Ramos (cell line): ENCODE measurements around the gene RNLS.

Source experiments
- in situ Hi-C: fragments of 300-500 bp; cut with MboI; formaldehyde crosslinking; loops from one replicate; pipeline ENCODE4 v1.14.3; 2022; ENCODE audit warnings: low sequenced_read_pairs; ENCODE audit not compliant: unreplicated experiment

RNLS gene

GRCh38 chr10:88401671-88402347, 181.3 kb downstream of the RNLS start:
- in situ Hi-C loops: no loop called here

GRCh38 chr10:88399240-88399639, 183.9 kb downstream of the RNLS start:
- in situ Hi-C loops: loop anchor here (10.0 to 25.0 kb wide), 2 partner anchors 284 to 488 kb away; partner anchors contain the start of gene STAMBPL1

- in situ Hi-C loops: loop anchor here (10.0 to 25.0 kb wide), 2 partner anchors 281 to 492 kb away; partner anchors contain the start of gene STAMBPL1
Observed at GRCh38 chr10:88395677-88396076, 187.4 kb downstream of the RNLS start.

GRCh38 chr10:88392222-88392621, 190.9 kb downstream of the RNLS start:
- in situ Hi-C loops: loop anchor here (10.0 to 25.0 kb wide), 2 partner anchors 277 to 495 kb away; partner anchors contain the start of gene STAMBPL1

- in situ Hi-C loops: loop anchor here (10.0 to 25.0 kb wide), 2 partner anchors 275 to 497 kb away; partner anchors contain the start of gene STAMBPL1
Observed at GRCh38 chr10:88390041-88390440, 193.1 kb downstream of the RNLS start.

GRCh38 chr10:88389456-88389855, 193.7 kb downstream of the RNLS start:
- in situ Hi-C loops: loop anchor here (5.0 to 25.0 kb wide), 2 partner anchors 498 to 527 kb away; partner anchors contain the start of genes KLLN, PTEN and STAMBPL1

- in situ Hi-C loops: loop anchor here (5.0 to 25.0 kb wide), 2 partner anchors 499 to 526 kb away; partner anchors contain the start of genes KLLN, PTEN and STAMBPL1
Observed at GRCh38 chr10:88388324-88388723, 194.8 kb downstream of the RNLS start.

GRCh38 chr10:88386821-88387773, 196.0 kb downstream of the RNLS start:
- in situ Hi-C loops: loop anchor here (5.0 to 25.0 kb wide), 2 partner anchors 500 to 525 kb away; partner anchors contain the start of genes KLLN, PTEN and STAMBPL1

GRCh38 chr10:88386204-88386788, 196.8 kb downstream of the RNLS start:
- in situ Hi-C loops: loop anchor here (5.0 to 25.0 kb wide), 2 partner anchors 501 to 524 kb away; partner anchors contain the start of genes KLLN, PTEN and STAMBPL1

- in situ Hi-C loops: loop anchor here (5.0 to 25.0 kb wide), 2 partner anchors 502 to 523 kb away; partner anchors contain the start of genes KLLN, PTEN and STAMBPL1
Observed at GRCh38 chr10:88385601-88386203, 197.4 kb downstream of the RNLS start.

- in situ Hi-C loops: loop anchor here (25.0 kb wide), 1 partner anchor 504 kb away; the partner anchor contains the start of gene STAMBPL1
Observed at GRCh38 chr10:88383276-88383675, 199.8 kb downstream of the RNLS start.

GRCh38 chr10:88382699-88383098, 200.4 kb downstream of the RNLS start:
- in situ Hi-C loops: loop anchor here (25.0 kb wide), 1 partner anchor 505 kb away; the partner anchor contains the start of gene STAMBPL1

GRCh38 chr10:88379575-88379974, 203.5 kb downstream of the RNLS start:
- in situ Hi-C loops: loop anchor here (25.0 kb wide), 1 partner anchor 508 kb away; the partner anchor contains the start of gene STAMBPL1

GRCh38 chr10:88377510-88377909, 205.6 kb downstream of the RNLS start:
- in situ Hi-C loops: loop anchor here (25.0 kb wide), 1 partner anchor 510 kb away; the partner anchor contains the start of gene STAMBPL1

- in situ Hi-C loops: loop anchor here (25.0 kb wide), 1 partner anchor 513 kb away; the partner anchor contains the start of gene STAMBPL1
Observed at GRCh38 chr10:88374392-88375175, 208.5 kb downstream of the RNLS start.

- in situ Hi-C loops: no loop called here
Observed at GRCh38 chr10:88372881-88373592, 210.1 kb downstream of the RNLS start.

- in situ Hi-C loops: no loop called here
Observed at GRCh38 chr10:88372051-88372715, 210.9 kb downstream of the RNLS start.
